Uterus (tissue), 4 donors: ENCODE results near the gene MRGPRF. TPM values are rescaled to one million over a fixed set of nuclear protein-coding genes. Genes with fewer than 3 reads are reported as not detected.

Source experiments
- DNase-seq, 2 donors: peaks; one replicate each; pipeline ENCODE4 v3.0.0-alpha.2; 2019 to 2020
- H3K27ac ChIP-seq, 2 donors: fragments of 200-600 bp; sonication (generic); 1 replicate in 1 of 2; 2 replicates in 1 of 2; pipeline ENCODE4 v1.5.1; 2016 to 2018
- H3K27me3 ChIP-seq, 2 donors: fragments of 200-600 bp; sonication (generic); one replicate each; pipeline ENCODE4 v1.5.1; 2018 to 2019; ENCODE audit warnings: control low read depth in 1 of 2
- H3K36me3 ChIP-seq, 2 donors: fragments of 200-600 bp; sonication (generic); one replicate each; pipeline ENCODE4 v1.5.1; 2019; ENCODE audit warnings: control low read depth in 1 of 2
- H3K4me1 ChIP-seq, 2 donors: fragments of 200-600 bp; sonication (generic); one replicate each; pipeline ENCODE4 v1.5.1; 2018 to 2019; ENCODE audit warnings: control low read depth in 1 of 2
- H3K4me3 ChIP-seq, 2 donors: fragments of 200-600 bp; sonication (generic); 1 replicate in 1 of 2; 2 replicates in 1 of 2; pipeline ENCODE4 v1.5.1; 2018 to 2019; ENCODE audit warnings: mild to moderate bottlenecking in 1 of 2
- H3K9me3 ChIP-seq, 2 donors: fragments of 200-600 bp; sonication (generic); one replicate each; pipeline ENCODE4 v1.5.1; 2019; ENCODE audit warnings: control low read depth in 1 of 2
- CTCF ChIP-seq, 4 experiments: fragments of 200-600 bp in 2 of 4; fragments of 450-650 bp in 2 of 4; sonication (generic) in 2 of 4; IDR thresholded peaks; one replicate each; pipeline ENCODE4 v1.5.1; 2016 to 2019; ENCODE audit warnings: antibody characterized with exemption in 4 of 4, mild to moderate bottlenecking in 2 of 4, moderate library complexity in 1 of 4
- POLR2A ChIP-seq, 2 donors: fragments of 450-650 bp; IDR thresholded peaks; one replicate each; pipeline ENCODE4 v1.6.1; 2016; ENCODE audit warnings: antibody characterized with exemption in 2 of 2, mild to moderate bottlenecking in 1 of 2, moderate library complexity in 1 of 2
- intact Hi-C: fragments of 100-400 bp; cut with DNase I; formaldehyde crosslinking; loops from one replicate; pipeline ENCODE4 v1.15.1; 2023; ENCODE audit warnings: low total_unique reads
- total RNA-seq, 4 donors: library from RNA; depleted of rRNA in 3 of 4; stranded (reverse); fragments of >200 nt in 3 of 4; gene quantifications; one replicate each; pipeline versions ENCODE4 v1.1.0 to v1.2.4, GENCODE V29; 2014 to 2023
- donor health status: DM: yes; HTN: yes; CAD: no.

Gene MRGPRF
- total RNA-seq, 4 donors from 2014 or later, result 52.6 to 173 (median 75.0) TPM

GRCh38 chr11:69059985-69060384 lies 46.9 kb upstream of the MRGPRF start:
- DNase-seq, result no peak
- H3K27me3 ChIP-seq, result no peaks in the 10 kb centered on the region
- intact Hi-C loops, result no loop called here
- H3K36me3 ChIP-seq, result no peaks in the 10 kb centered on the region
- no peak overlapping the region for H3K4me3 ChIP-seq
- TF ChIP-seq CTCF (IDR thresholded peaks at IDR 0.05) (no peak), POLR2A (IDR thresholded peaks at IDR 0.05) (no peak)
- no peaks in the 10 kb centered on the region for H3K9me3 ChIP-seq
- no peak overlapping the region for H3K27ac ChIP-seq
- no peaks in the 10 kb centered on the region for H3K4me1 ChIP-seq

DNA sequence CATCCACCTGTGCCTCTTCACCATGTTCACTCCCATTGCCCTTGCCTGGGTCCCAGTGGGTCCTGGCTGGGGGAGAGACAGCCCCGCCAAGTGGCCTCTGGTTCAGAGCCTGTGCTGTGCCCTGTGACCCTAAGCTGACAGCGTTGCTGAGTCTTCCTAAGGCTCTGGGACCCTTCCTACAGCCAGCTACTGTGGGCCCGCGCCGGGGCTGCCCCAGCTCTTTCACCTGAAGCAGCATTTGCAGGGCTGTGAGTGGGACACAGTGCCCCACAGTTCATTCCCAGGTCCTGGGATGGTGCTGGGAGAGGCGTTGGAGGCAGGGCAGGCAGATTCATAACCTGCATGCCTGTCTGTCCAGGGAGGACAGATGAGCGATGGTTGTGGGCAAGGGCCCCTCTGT lies 46.4 kb upstream of the MRGPRF start:
- intact Hi-C loops, result no loop called here
- TF ChIP-seq CTCF (IDR thresholded peaks at IDR 0.05), result no peak
- no peak for TF ChIP-seq POLR2A (IDR thresholded peaks at IDR 0.05)
- Histone ChIP-seq H3K36me3 (no peaks in the 10 kb centered on the region), H3K4me3 (no peak overlapping the region), H3K9me3 (no peaks in the 10 kb centered on the region), H3K27ac (no peak overlapping the region), H3K27me3 (no peaks in the 10 kb centered on the region), H3K4me1 (no peaks in the 10 kb centered on the region)
- no peak for DNase-seq

DNA sequence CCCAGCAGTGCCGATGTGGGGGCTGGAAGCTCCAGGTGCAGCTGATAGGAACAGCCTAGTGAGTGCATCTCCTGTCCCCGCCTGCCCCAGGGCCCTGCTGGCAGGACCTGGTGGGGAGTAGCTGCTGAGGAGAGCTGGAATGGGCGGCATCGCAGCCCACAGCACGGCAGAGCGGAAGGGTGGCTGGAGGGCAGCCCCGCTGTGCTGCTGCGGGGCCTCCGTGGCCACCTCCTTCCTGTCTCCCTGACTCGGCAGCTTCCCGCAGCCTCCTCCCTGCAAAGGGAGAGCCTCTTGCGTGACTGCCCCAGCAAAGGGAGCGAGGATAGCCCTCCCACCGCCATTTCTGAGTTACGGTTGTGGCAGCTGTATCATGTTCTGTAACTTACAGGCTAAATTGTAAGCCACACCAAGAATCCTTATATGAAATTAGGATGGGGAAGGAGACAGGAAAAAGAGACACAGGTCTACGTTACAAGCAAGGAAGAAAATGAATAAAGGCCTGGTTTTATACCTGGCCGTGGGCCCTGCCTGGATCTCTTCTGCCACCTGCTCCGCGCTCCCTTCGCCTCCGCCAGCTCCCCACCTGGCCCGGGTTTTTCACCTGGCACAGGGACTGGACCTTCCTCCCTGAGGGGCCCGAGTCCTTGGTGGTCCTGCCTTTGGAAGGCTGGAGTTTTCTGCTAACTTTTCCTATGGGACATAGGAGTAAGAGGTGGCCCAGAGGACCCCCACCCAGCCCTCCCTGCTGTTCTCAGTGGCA lies 45.6 kb upstream of the MRGPRF start:
- Histone ChIP-seq H3K36me3 (no peaks in the 10 kb centered on the region), H3K4me1 (no peaks in the 10 kb centered on the region), H3K27me3 (no peaks in the 10 kb centered on the region), H3K4me3 (no peak overlapping the region), H3K27ac (no peak overlapping the region), H3K9me3 (no peaks in the 10 kb centered on the region)
- intact Hi-C loops, result no loop called here
- TF ChIP-seq CTCF (IDR thresholded peaks at IDR 0.05), result no peak
- TF ChIP-seq POLR2A (IDR thresholded peaks at IDR 0.05), result no peak
- DNase-seq, result no peak

DNA sequence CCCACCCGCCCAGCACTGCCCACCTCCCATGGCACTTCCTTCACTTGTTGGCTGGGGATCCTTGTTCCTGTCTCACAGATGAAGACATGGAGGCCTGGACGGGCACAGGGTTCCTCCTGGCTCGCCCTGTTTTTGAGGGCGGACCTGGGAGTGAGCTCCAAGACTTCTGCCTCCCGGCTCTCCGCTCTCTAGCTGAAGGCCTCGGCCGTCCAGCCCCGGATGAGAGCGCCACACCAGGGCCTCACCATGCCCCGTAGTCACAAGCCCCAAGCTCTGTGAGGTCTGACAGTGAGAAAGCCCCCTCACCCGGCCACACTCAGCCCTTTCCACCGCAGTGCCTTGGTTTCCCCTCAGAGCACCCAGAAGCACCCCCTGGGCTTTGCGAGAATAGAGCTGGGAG lies 44.8 kb upstream of the MRGPRF start:
- DNase-seq, result no peak
- intact Hi-C loops, result no loop called here
- Histone ChIP-seq H3K36me3 (no peaks in the 10 kb centered on the region), H3K9me3 (no peaks in the 10 kb centered on the region), H3K27ac (no peak overlapping the region), H3K4me1 (no peaks in the 10 kb centered on the region), H3K27me3 (no peaks in the 10 kb centered on the region), H3K4me3 (no peak overlapping the region)
- TF ChIP-seq POLR2A (IDR thresholded peaks at IDR 0.05) (no peak), CTCF (IDR thresholded peaks at IDR 0.05) (no peak)

DNA sequence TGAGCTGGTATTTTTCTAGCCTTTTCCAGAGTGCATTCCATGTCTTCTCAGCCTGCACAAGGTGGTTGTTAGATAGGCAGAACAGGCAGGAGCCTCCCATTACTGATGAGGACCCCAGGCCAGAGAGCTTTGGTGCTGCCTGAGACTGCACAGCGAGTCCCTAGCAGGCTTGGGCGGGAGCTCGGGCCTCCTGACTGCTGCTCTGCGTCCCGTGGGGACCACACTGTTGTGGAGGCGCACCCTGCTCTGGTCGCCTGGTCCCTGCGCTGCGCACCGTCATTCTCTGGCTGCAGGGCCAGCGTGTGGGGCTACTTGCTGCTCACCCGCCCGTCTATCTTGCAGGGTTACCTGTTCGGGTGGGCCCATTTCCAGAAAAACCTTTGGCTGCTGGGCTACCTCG lies 44.2 kb upstream of the MRGPRF start:
- intact Hi-C loops, result no loop called here
- Histone ChIP-seq H3K27ac (no peak overlapping the region), H3K4me1 (peaks cover 0 to under 1% of the 10 kb centered on the region in 2 donors), H3K36me3 (no peaks in the 10 kb centered on the region), H3K9me3 (no peaks in the 10 kb centered on the region), H3K4me3 (no peak overlapping the region), H3K27me3 (no peaks in the 10 kb centered on the region)
- DNase-seq, result no peak
- TF ChIP-seq POLR2A (IDR thresholded peaks at IDR 0.05), result no peak
